Mesendoderm (in vitro differentiated cells): ENCODE measurements around the gene AFAP1L1.
A peak's percentile ranks its signal among the peaks of the same experiment; 100 is the strongest.

Source experiments
- DNase-seq: peaks from one replicate; pipeline ENCODE4 v3.0.0; 2013
- H2AK5ac ChIP-seq: 2 replicates; pipeline ENCODE4 v1.6.1; 2013; ENCODE audit warnings: low read length, inconsistent platforms
- H2BK120ac ChIP-seq: 2 replicates; pipeline ENCODE4 v1.6.1; 2013; ENCODE audit warnings: low read depth, mild to moderate bottlenecking, low read length, moderate library complexity, mixed read lengths
- H2BK15ac ChIP-seq: replicated peaks from 2 replicates; pipeline ENCODE4 v1.6.1; 2013; ENCODE audit warnings: low read depth, mild to moderate bottlenecking, moderate library complexity
- H2BK5ac ChIP-seq: 2 replicates; pipeline ENCODE4 v1.6.1; 2013; ENCODE audit warnings: low read length, inconsistent platforms
- H3K18ac ChIP-seq: 2 replicates; pipeline ENCODE4 v1.6.1; 2013; ENCODE audit warnings: mild to moderate bottlenecking, low read length, mixed read lengths
- H3K23ac ChIP-seq: one replicate; pipeline ENCODE4 v1.6.1; 2013; ENCODE audit warnings: low read length
- H3K27ac ChIP-seq: 2 replicates; pipeline ENCODE4 v1.5.1; 2013; ENCODE audit warnings: low read depth, mild to moderate bottlenecking, inconsistent platforms, low read length, moderate library complexity
- H3K27me3 ChIP-seq: 2 replicates; pipeline ENCODE4 v1.6.1; 2013; ENCODE audit warnings: low read length, control low read depth, mild to moderate bottlenecking, inconsistent platforms; ENCODE audit not compliant: insufficient read depth, poor library complexity
- H3K36me3 ChIP-seq: 2 replicates; pipeline ENCODE4 v1.6.1; 2013; ENCODE audit warnings: low read length, inconsistent platforms; ENCODE audit not compliant: control insufficient read depth, insufficient read depth
- H3K4ac ChIP-seq: one replicate; pipeline ENCODE4 v1.6.1; 2013; ENCODE audit warnings: low read depth, mild to moderate bottlenecking, low read length, moderate library complexity
- H3K4me1 ChIP-seq: 2 replicates; pipeline ENCODE4 v1.6.1; 2013; ENCODE audit warnings: low read depth, low read length, inconsistent platforms; ENCODE audit not compliant: control insufficient read depth
- H3K4me2 ChIP-seq: 2 replicates; pipeline ENCODE4 v1.6.1; 2013; ENCODE audit warnings: low read length
- H3K4me3 ChIP-seq: 2 replicates; pipeline ENCODE4 v1.5.1; 2013; ENCODE audit warnings: mild to moderate bottlenecking, low read length
- H3K56ac ChIP-seq: one replicate; pipeline ENCODE4 v1.6.1; 2013; ENCODE audit warnings: low read length
- H3K79me1 ChIP-seq: 2 replicates; pipeline ENCODE4 v1.6.1; 2013; ENCODE audit warnings: low read length, inconsistent platforms
- H3K79me2 ChIP-seq: 2 replicates; pipeline ENCODE4 v1.6.1; 2013; ENCODE audit warnings: mild to moderate bottlenecking, low read length; ENCODE audit not compliant: control insufficient read depth, insufficient read depth
- H3K9ac ChIP-seq: 2 replicates; pipeline ENCODE4 v1.6.1; 2013; ENCODE audit warnings: low read length, inconsistent platforms
- H4K5ac ChIP-seq: one replicate; pipeline ENCODE4 v1.6.1; 2013; ENCODE audit warnings: low read length
- H4K8ac ChIP-seq: one replicate; pipeline ENCODE4 v1.6.1; 2013; ENCODE audit warnings: low read depth, mild to moderate bottlenecking, control low read depth, low read length, moderate library complexity
- WGBS: extraction: QIAGEN DNeasy Blood & Tissue Kit; methylation state at CpG from one replicate; pipeline ENCODE4 v1.1.7; 2013; ENCODE audit warnings: low lambda C conversion rate, missing lambda C conversion rate; ENCODE audit not compliant: insufficient coverage; ENCODE audit errors: extremely low coverage; 5-methylcytosine and 5-hydroxymethylcytosine counted together

Gene AFAP1L1

DNA sequence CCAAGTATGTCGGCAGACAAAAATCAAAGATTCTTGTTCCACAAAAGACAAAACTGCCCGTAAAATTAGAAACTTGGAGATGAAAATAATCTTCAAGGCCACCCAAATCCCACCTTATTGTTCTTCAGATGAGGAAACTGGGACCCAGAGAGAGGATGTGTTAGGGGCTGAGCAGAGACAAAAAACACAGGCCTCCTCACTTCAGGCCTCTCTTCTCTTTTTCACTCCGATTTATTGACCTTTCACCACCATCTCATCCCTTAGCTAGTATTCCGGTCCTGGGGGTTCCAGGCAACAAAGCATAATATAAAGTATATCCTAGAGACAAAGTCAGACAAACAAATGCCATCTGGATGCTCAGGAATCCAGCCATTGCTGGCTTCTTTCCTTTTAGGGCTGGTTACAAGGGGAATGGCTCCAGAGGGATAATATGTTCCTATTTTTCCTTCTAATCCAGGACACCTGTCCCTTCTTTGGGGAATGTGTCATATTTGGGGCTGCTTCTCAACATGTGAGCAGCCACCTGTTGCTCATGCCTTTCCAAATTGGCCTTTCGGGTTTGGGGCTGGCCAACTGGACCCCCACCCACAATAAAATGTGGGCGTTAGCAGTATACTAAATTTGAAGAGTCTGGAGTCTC is 42.2 kb upstream of the AFAP1L1 start:
- no peak overlapping the region for H3K4me2 ChIP-seq
- WGBS, result no CpG with 5 or more reads among the region's 6 CpGs
- no peak overlapping the region for H2BK120ac ChIP-seq
- no peak overlapping the region for H3K4me3 ChIP-seq
- no peaks in the 10 kb centered on the region for H3K36me3 ChIP-seq
- no peak overlapping the region for H2BK5ac ChIP-seq
- H4K8ac ChIP-seq, result no peak overlapping the region
- H2BK15ac ChIP-seq, result no peak overlapping the region
- H3K9ac ChIP-seq, result no peak overlapping the region
- no peak overlapping the region for H3K4ac ChIP-seq
- H3K79me1 ChIP-seq, result no peaks in the 10 kb centered on the region
- H3K79me2 ChIP-seq, result no peaks in the 10 kb centered on the region
- no peaks in the 10 kb centered on the region for H3K4me1 ChIP-seq
- H3K23ac ChIP-seq, result no peak overlapping the region
- no peak overlapping the region for H4K5ac ChIP-seq
- H3K27ac ChIP-seq, result no peak overlapping the region
- no peak overlapping the region for H3K56ac ChIP-seq
- no peaks in the 10 kb centered on the region for H3K27me3 ChIP-seq
- no peak for DNase-seq
- no peak overlapping the region for H3K18ac ChIP-seq
- H2AK5ac ChIP-seq, result no peak overlapping the region

DNA sequence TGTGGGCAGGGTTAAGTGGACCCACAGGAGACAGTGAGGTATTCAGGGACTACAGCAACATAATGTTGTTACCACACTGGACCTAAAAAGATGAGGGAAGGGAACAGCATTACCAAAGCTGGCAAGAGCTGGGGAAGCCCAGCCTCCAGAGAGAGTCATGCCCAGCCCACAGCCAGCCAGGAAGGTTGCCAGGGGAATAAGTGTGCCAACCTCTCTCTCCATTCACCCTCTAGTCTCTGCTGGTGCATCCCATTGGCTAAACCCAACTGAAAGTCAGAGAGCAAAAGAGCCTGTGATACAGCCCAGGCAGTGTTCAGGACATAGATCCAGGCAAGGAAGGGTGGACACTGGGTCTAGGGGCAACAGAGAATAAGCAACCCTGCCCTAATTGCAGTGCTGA is 35.8 kb upstream of the AFAP1L1 start:
- Histone ChIP-seq H2BK5ac (no peak overlapping the region), H4K8ac (no peak overlapping the region), H3K4me3 (no peak overlapping the region), H3K27ac (no peak overlapping the region), H3K4me1 (no peaks in the 10 kb centered on the region), H3K56ac (no peak overlapping the region), H3K4me2 (no peak overlapping the region), H3K36me3 (no peaks in the 10 kb centered on the region), H3K79me1 (no peaks in the 10 kb centered on the region), H3K79me2 (no peaks in the 10 kb centered on the region), H2BK15ac (no peak overlapping the region), H4K5ac (no peak overlapping the region), H3K18ac (no peak overlapping the region), H3K4ac (no peak overlapping the region), H2BK120ac (no peak overlapping the region), H3K23ac (no peak overlapping the region), H3K9ac (no peak overlapping the region), H2AK5ac (no peak overlapping the region), H3K27me3 (no peaks in the 10 kb centered on the region)
- no peak for DNase-seq

DNA sequence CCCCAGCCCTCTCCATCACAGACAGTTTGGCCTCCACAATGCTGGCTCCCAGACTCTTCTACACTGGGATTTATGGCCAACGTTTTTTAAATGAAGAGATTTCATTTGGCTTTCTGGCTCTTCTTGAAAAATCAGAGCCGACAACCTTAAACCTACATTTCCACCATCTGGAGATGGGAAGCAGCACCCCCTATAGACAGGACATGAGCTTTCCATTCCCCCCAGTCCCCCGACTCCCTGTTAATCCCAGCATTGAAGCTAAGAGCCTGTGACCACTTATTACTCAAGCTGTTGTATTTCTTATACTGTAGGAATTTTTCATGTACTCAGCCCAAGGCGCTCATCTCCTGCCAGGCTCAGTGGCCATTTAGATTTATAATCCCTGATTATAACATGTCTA is 34.0 kb upstream of the AFAP1L1 start:
- H3K79me1 ChIP-seq, result no peaks in the 10 kb centered on the region
- H3K4ac ChIP-seq, result no peak overlapping the region
- H3K4me3 ChIP-seq, result no peak overlapping the region
- H3K27me3 ChIP-seq, result no peaks in the 10 kb centered on the region
- no peak overlapping the region for H3K23ac ChIP-seq
- no peak overlapping the region for H3K4me2 ChIP-seq
- H3K27ac ChIP-seq, result no peak overlapping the region
- no peak overlapping the region for H3K18ac ChIP-seq
- H2BK15ac ChIP-seq, result no peak overlapping the region
- no peaks in the 10 kb centered on the region for H3K36me3 ChIP-seq
- no peak overlapping the region for H3K9ac ChIP-seq
- peak; percentile 25 for DNase-seq
- WGBS, result no CpG with 5 or more reads among the region's 4 CpGs
- no peak overlapping the region for H2AK5ac ChIP-seq
- H2BK120ac ChIP-seq, result no peak overlapping the region
- no peak overlapping the region for H4K5ac ChIP-seq
- H4K8ac ChIP-seq, result no peak overlapping the region
- no peaks in the 10 kb centered on the region for H3K79me2 ChIP-seq
- no peak overlapping the region for H3K56ac ChIP-seq
- H2BK5ac ChIP-seq, result no peak overlapping the region
- H3K4me1 ChIP-seq, result no peaks in the 10 kb centered on the region

DNA sequence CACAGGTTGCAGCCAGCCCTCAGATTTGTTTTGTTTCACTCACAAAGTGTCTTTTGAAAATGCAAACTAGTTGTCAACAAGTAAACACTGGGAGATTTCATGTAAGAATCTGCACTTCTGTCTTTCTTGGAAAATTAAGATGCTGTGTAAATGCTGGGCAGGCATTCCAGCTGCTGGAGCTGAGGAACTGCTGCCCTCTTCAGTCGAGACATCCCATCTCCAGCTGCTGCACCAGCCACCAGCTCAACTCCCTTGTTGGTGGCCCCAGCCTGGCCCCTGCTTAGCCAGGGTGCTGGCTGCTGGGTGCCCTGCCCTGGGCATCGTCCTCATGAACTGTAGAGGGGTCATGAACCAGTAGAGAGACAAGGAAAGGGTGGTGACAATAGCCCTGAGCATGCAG is 33.1 kb upstream of the AFAP1L1 start:
- H3K79me2 ChIP-seq, result no peaks in the 10 kb centered on the region
- H3K4ac ChIP-seq, result no peak overlapping the region
- no peak overlapping the region for H2BK120ac ChIP-seq
- no peak overlapping the region for H3K18ac ChIP-seq
- no peaks in the 10 kb centered on the region for H3K79me1 ChIP-seq
- WGBS, result no CpG with 5 or more reads among the region's 2 CpGs
- H3K4me2 ChIP-seq, result no peak overlapping the region
- H3K4me1 ChIP-seq, result no peaks in the 10 kb centered on the region
- no peak overlapping the region for H2AK5ac ChIP-seq
- H2BK15ac ChIP-seq, result no peak overlapping the region
- no peak overlapping the region for H3K23ac ChIP-seq
- no peak overlapping the region for H4K5ac ChIP-seq
- H3K56ac ChIP-seq, result no peak overlapping the region
- no peak overlapping the region for H2BK5ac ChIP-seq
- no peak overlapping the region for H3K4me3 ChIP-seq
- H4K8ac ChIP-seq, result no peak overlapping the region
- DNase-seq, result peak; percentile 5
- no peak overlapping the region for H3K9ac ChIP-seq
- H3K36me3 ChIP-seq, result no peaks in the 10 kb centered on the region
- no peaks in the 10 kb centered on the region for H3K27me3 ChIP-seq
- no peak overlapping the region for H3K27ac ChIP-seq

DNA sequence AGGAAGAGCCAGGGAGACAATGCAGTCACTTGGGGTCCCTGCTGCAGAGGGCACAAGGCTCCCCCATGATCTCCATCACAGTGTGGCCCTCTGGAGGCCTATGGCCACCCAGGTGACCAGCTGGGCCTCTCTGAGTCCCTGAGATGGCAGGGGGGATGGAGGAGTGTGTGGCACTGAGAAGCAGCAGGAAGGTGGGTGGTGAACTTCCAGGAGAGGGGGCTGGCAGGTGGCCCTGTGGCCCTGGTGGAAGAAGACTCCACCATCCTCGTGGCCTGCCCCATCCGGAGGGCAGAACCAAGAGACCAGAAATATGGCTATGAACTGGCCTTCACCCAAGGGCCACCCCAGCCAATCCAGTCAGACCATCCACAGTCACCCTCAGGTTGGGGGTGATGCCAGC is 31.7 kb upstream of the AFAP1L1 start:
- no peak overlapping the region for H3K23ac ChIP-seq
- no peak overlapping the region for H3K27ac ChIP-seq
- H3K4ac ChIP-seq, result no peak overlapping the region
- no peak overlapping the region for H3K9ac ChIP-seq
- WGBS, result no CpG with 5 or more reads among the region's 2 CpGs
- no peaks in the 10 kb centered on the region for H3K4me1 ChIP-seq
- no peak overlapping the region for H3K56ac ChIP-seq
- H4K5ac ChIP-seq, result no peak overlapping the region
- H3K79me1 ChIP-seq, result no peaks in the 10 kb centered on the region
- H2BK120ac ChIP-seq, result no peak overlapping the region
- H3K27me3 ChIP-seq, result no peaks in the 10 kb centered on the region
- H2BK5ac ChIP-seq, result no peak overlapping the region
- no peak overlapping the region for H2AK5ac ChIP-seq
- no peak overlapping the region for H4K8ac ChIP-seq
- H3K4me2 ChIP-seq, result no peak overlapping the region
- no peak for DNase-seq
- no peak overlapping the region for H3K18ac ChIP-seq
- H3K36me3 ChIP-seq, result no peaks in the 10 kb centered on the region
- no peak overlapping the region for H2BK15ac ChIP-seq
- no peaks in the 10 kb centered on the region for H3K79me2 ChIP-seq
- no peak overlapping the region for H3K4me3 ChIP-seq

DNA sequence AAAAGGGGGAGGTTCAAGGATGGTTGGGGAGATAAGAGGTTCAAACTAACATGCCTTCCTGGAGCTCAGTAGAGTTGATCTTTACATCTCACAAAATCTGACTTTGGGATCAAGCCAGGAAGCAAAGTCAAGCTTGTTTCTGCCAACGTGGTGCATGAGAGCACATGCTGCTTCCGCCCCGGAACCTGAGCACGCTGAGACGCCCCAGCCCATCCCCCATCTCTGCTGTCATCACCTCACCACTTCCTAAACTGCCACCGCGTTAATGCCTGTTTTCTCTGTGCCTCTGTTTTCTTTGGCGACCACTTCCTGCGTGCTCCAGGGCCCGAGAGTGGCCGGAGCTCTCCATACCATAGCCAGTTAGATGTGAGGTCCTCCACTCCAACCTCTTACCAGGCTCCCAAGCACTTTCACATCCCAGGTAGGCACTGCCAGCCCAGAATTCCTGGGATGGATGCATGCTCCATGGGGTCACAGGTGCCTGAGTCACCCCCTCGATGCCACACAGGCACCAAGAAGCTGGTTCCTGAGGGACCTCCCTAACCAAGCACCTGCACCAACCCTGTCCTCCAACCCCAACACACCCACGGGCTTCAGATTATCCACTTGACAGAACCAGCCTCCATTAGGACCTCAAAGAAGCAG is 31.2 kb upstream of the AFAP1L1 start:
- Histone ChIP-seq H3K27me3 (no peaks in the 10 kb centered on the region), H3K9ac (no peak overlapping the region), H3K4me3 (no peak overlapping the region), H3K18ac (no peak overlapping the region), H3K4me2 (no peak overlapping the region), H3K23ac (no peak overlapping the region), H2BK15ac (no peak overlapping the region), H3K79me1 (no peaks in the 10 kb centered on the region), H3K4ac (no peak overlapping the region), H4K5ac (no peak overlapping the region), H3K56ac (no peak overlapping the region), H2AK5ac (no peak overlapping the region), H3K27ac (no peak overlapping the region), H2BK5ac (no peak overlapping the region), H3K79me2 (no peaks in the 10 kb centered on the region), H3K4me1 (no peaks in the 10 kb centered on the region), H4K8ac (no peak overlapping the region), H3K36me3 (no peaks in the 10 kb centered on the region), H2BK120ac (no peak overlapping the region)
- DNase-seq, result no peak
- WGBS, result no CpG with 5 or more reads among the region's 13 CpGs
